HepG2 (cell line): Measurements from ENCODE around the gene DDAH1. TPM values are rescaled to one million over a fixed set of nuclear protein-coding genes. Genes with fewer than 3 reads are reported as not detected.

ENCODE experiments used
- CENPT ChIP-seq: sonication (generic); formaldehyde crosslinking; IDR thresholded peaks from 2 replicates; pipeline ENCODE4 v1.8.0; 2022; ENCODE audit warnings: low read depth, mild to moderate bottlenecking, moderate library complexity, missing genetic modification reagents
- HNRNPK ChIP-seq: fragments of 200-400 bp; formaldehyde crosslinking; IDR thresholded peaks from 2 replicates; pipeline ENCODE4 v1.6.1; 2018; ENCODE audit warnings: low read length, low read depth, moderate library complexity, mild to moderate bottlenecking; ENCODE audit not compliant: poor library complexity, severe bottlenecking
- ISL2 ChIP-seq: sonication (generic); formaldehyde crosslinking; IDR thresholded peaks from 2 replicates; pipeline ENCODE4 v1.5.0; 2020; ENCODE audit warnings: missing genetic modification reagents
- SETDB1 ChIP-seq: sonication (generic); formaldehyde crosslinking; IDR thresholded peaks from 2 replicates; pipeline ENCODE4 v1.5.1; 2020; ENCODE audit warnings: missing genetic modification reagents, mild to moderate bottlenecking, borderline replicate concordance
- SRF ChIP-seq: IDR thresholded peaks from 2 replicates; pipeline ENCODE4 v1.6.1; 2011; ENCODE audit warnings: mild to moderate bottlenecking, low read depth, low read length, moderate library complexity
- ZBTB20 ChIP-seq: sonication (generic); formaldehyde crosslinking; IDR thresholded peaks from 2 replicates; pipeline ENCODE4 v1.8.1; 2023; ENCODE audit warnings: missing genetic modification reagents, low read depth, mild to moderate bottlenecking, borderline replicate concordance
- ZFYVE20 ChIP-seq: sonication (generic); formaldehyde crosslinking; IDR thresholded peaks from 2 replicates; pipeline ENCODE4 v1.8.0; 2023; ENCODE audit warnings: low read depth, mild to moderate bottlenecking, moderate library complexity, missing genetic modification reagents, borderline replicate concordance
- ZNF24 ChIP-seq: fragments of 450-650 bp; IDR thresholded peaks from 2 replicates; pipeline ENCODE4 v1.6.1; 2017; ENCODE audit warnings: antibody characterized with exemption, mild to moderate bottlenecking
- ZNF251 ChIP-seq: sonication (generic); formaldehyde crosslinking; IDR thresholded peaks from 2 replicates; pipeline ENCODE4 v1.9.0; 2021; ENCODE audit warnings: mild to moderate bottlenecking, missing genetic modification reagents
- ZNF446 ChIP-seq: sonication (generic); formaldehyde crosslinking; IDR thresholded peaks from 2 replicates; pipeline ENCODE4 v1.5.0; 2020; ENCODE audit warnings: mild to moderate bottlenecking, missing genetic modification reagents
- ZNF792 ChIP-seq: IDR thresholded peaks from 2 replicates; pipeline ENCODE4 v1.6.1; 2016
- ZNF841 ChIP-seq: sonication (generic); formaldehyde crosslinking; IDR thresholded peaks from 2 replicates; pipeline ENCODE4 v1.8.1; 2023; ENCODE audit warnings: missing genetic modification reagents, borderline replicate concordance
- polyA plus RNA-seq, 8 experiments: library from polyadenylated mRNA; depleted of rRNA in 3 of 8; stranded (reverse) in 7 of 8; unstranded in 1 of 8; fragments of >200 nt; fragmentation: Illumina TruSeq in 4 of 8; extraction: Trizol in 4 of 8; gene quantifications; 2 replicates each; pipeline versions ENCODE4 v1.2.1 to v1.2.3, GENCODE V29; 2011 to 2016; ENCODE audit warnings: low read depth in 4 of 8, missing spikeins in 1 of 8, mixed read lengths in 1 of 8; ENCODE audit not compliant: insufficient read depth in 1 of 8
- total RNA-seq, 5 experiments: library from RNA; depleted of rRNA; stranded (reverse); fragments of >200 nt; fragmentation: Illumina TruSeq; extraction: Trizol; gene quantifications; 2 replicates each; pipeline ENCODE4 v1.2.3, GENCODE V29; 2016; ENCODE audit warnings: low read depth in 1 of 5
- TF ChIP-seq, protein P1 (sequence below): sonication (generic); formaldehyde crosslinking; IDR thresholded peaks from 2 replicates; pipeline ENCODE4 v1.4.0; 2020; ENCODE audit warnings: mild to moderate bottlenecking, missing genetic modification reagents
- TF ChIP-seq, protein P2 (sequence below): IDR thresholded peaks from 2 replicates; pipeline ENCODE4 v1.6.1; 2018; ENCODE audit warnings: missing genetic modification reagents, mild to moderate bottlenecking, missing compliant biosample characterization
- TF ChIP-seq, protein P3 (sequence below), 2 experiments: sonication (generic) in 1 of 2; formaldehyde crosslinking in 1 of 2; IDR thresholded peaks; 2 replicates each; pipeline versions ENCODE4 v1.4.0 to v1.6.1; 2018 to 2020; ENCODE audit warnings: missing genetic modification reagents in 2 of 2, borderline replicate concordance in 1 of 2, low read depth in 1 of 2, mild to moderate bottlenecking in 1 of 2, missing biosample characterization in 1 of 2
- TF ChIP-seq, protein P4 (sequence below): sonication (generic); formaldehyde crosslinking; IDR thresholded peaks from 2 replicates; pipeline ENCODE4 v1.4.0; 2020; ENCODE audit warnings: missing genetic modification reagents, borderline replicate concordance
- TF ChIP-seq, protein P5 (sequence below): sonication (generic); formaldehyde crosslinking; IDR thresholded peaks from 2 replicates; pipeline ENCODE4 v1.5.0; 2020; ENCODE audit warnings: mild to moderate bottlenecking, missing genetic modification reagents, moderate library complexity

DDAH1 gene
- total and polyA plus RNA-seq, 2 of the 13 experiments (the other 11 are each of a cell fraction or from before 2014, with no cell fraction given): 39.7 to 64.4 TPM

DNA sequence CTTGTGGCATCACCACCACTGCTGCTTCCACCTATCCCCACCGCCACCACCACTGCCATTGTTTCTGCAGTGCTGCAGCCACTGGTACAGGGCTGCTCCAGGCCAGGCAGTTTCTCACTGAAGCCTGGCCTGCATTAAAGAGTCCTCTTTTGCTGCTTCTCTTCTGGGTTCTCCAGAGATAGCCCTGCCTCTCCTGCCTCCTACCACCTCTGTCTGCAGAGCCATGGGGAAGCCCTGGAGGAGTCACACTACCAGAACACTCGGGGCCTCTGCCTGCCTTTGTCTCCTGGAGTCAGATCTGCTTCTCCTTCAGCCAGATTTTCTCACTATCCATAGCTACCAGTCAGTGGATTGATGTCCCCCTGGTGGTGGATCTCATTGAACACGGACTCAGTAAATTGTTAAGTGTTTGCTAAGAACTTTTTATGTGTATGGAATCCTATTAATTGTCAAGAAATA is 37.7 kb upstream of the DDAH1 start (continued):
- TF ChIP-seq, protein P1, sequence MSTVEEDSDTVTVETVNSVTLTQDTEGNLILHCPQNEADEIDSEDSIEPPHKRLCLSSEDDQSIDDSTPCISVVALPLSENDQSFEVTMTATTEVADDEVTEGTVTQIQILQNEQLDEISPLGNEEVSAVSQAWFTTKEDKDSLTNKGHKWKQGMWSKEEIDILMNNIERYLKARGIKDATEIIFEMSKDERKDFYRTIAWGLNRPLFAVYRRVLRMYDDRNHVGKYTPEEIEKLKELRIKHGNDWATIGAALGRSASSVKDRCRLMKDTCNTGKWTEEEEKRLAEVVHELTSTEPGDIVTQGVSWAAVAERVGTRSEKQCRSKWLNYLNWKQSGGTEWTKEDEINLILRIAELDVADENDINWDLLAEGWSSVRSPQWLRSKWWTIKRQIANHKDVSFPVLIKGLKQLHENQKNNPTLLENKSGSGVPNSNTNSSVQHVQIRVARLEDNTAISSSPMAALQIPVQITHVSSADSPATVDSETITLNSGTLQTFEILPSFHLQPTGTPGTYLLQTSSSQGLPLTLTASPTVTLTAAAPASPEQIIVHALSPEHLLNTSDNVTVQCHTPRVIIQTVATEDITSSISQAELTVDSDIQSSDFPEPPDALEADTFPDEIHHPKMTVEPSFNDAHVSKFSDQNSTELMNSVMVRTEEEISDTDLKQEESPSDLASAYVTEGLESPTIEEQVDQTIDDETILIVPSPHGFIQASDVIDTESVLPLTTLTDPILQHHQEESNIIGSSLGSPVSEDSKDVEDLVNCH: no peak
- TF ChIP-seq ZBTB20 (no peak), SRF (no peak), ZFYVE20 (no peak), CENPT (CRISPR knock-in tag) (no peak), ZNF446 (CRISPR knock-in tag) (no peak), SETDB1 (CRISPR knock-in tag) (no peak), ZNF24 (no peak), ISL2 (CRISPR knock-in tag) (no peak), ZNF251 (CRISPR knock-in tag) (no peak), HNRNPK (no peak), ZNF841 (CRISPR knock-in tag) (no peak), ZNF792 (CRISPR knock-in tag) (no peak)
- TF ChIP-seq, protein P2, sequence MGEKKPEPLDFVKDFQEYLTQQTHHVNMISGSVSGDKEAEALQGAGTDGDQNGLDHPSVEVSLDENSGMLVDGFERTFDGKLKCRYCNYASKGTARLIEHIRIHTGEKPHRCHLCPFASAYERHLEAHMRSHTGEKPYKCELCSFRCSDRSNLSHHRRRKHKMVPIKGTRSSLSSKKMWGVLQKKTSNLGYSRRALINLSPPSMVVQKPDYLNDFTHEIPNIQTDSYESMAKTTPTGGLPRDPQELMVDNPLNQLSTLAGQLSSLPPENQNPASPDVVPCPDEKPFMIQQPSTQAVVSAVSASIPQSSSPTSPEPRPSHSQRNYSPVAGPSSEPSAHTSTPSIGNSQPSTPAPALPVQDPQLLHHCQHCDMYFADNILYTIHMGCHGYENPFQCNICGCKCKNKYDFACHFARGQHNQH (CRISPR knock-in tag): no peak
- TF ChIP-seq, protein P3, sequence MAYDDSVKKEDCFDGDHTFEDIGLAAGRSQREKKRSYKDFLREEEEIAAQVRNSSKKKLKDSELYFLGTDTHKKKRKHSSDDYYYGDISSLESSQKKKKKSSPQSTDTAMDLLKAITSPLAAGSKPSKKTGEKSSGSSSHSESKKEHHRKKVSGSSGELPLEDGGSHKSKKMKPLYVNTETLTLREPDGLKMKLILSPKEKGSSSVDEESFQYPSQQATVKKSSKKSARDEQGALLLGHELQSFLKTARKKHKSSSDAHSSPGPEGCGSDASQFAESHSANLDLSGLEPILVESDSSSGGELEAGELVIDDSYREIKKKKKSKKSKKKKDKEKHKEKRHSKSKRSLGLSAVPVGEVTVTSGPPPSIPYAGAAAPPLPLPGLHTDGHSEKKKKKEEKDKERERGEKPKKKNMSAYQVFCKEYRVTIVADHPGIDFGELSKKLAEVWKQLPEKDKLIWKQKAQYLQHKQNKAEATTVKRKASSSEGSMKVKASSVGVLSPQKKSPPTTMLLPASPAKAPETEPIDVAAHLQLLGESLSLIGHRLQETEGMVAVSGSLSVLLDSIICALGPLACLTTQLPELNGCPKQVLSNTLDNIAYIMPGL (CRISPR knock-in tag; IDR thresholded peaks at IDR 0.05; ENCODE audit: borderline replicate concordance in 1 of 2, low read depth in 1 of 2): peak; percentile 36 to 45; a peak in 1 of 4 replicates
- TF ChIP-seq, protein P4, sequence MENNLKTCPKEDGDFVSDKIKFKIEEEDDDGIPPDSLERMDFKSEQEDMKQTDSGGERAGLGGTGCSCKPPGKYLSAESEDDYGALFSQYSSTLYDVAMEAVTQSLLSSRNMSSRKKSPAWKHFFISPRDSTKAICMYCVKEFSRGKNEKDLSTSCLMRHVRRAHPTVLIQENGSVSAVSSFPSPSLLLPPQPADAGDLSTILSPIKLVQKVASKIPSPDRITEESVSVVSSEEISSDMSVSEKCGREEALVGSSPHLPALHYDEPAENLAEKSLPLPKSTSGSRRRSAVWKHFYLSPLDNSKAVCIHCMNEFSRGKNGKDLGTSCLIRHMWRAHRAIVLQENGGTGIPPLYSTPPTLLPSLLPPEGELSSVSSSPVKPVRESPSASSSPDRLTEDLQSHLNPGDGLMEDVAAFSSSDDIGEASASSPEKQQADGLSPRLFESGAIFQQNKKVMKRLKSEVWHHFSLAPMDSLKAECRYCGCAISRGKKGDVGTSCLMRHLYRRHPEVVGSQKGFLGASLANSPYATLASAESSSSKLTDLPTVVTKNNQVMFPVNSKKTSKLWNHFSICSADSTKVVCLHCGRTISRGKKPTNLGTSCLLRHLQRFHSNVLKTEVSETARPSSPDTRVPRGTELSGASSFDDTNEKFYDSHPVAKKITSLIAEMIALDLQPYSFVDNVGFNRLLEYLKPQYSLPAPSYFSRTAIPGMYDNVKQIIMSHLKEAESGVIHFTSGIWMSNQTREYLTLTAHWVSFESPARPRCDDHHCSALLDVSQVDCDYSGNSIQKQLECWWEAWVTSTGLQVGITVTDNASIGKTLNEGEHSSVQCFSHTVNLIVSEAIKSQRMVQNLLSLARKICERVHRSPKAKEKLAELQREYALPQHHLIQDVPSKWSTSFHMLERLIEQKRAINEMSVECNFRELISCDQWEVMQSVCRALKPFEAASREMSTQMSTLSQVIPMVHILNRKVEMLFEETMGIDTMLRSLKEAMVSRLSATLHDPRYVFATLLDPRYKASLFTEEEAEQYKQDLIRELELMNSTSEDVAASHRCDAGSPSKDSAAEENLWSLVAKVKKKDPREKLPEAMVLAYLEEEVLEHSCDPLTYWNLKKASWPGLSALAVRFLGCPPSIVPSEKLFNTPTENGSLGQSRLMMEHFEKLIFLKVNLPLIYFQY (CRISPR knock-in tag): no peak
- TF ChIP-seq, protein P5, sequence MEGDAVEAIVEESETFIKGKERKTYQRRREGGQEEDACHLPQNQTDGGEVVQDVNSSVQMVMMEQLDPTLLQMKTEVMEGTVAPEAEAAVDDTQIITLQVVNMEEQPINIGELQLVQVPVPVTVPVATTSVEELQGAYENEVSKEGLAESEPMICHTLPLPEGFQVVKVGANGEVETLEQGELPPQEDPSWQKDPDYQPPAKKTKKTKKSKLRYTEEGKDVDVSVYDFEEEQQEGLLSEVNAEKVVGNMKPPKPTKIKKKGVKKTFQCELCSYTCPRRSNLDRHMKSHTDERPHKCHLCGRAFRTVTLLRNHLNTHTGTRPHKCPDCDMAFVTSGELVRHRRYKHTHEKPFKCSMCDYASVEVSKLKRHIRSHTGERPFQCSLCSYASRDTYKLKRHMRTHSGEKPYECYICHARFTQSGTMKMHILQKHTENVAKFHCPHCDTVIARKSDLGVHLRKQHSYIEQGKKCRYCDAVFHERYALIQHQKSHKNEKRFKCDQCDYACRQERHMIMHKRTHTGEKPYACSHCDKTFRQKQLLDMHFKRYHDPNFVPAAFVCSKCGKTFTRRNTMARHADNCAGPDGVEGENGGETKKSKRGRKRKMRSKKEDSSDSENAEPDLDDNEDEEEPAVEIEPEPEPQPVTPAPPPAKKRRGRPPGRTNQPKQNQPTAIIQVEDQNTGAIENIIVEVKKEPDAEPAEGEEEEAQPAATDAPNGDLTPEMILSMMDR (CRISPR knock-in tag): peak; percentile 73
